HAP-1 (cell line): ENCODE measurements around the gene UBXN1.
"Not testable (repeated sequence)": the region's sequence is repeated elsewhere in the genome, so short reads cannot be mapped to it uniquely, and the experiment has no call there.

Experiments used
- DNase-seq, 2 experiments: peaks; one replicate each; pipeline ENCODE4 v3.0.0-alpha.2; 2016 to 2020; ENCODE audit warnings: low spot score in 2 of 2
- H3K27me3 ChIP-seq: fragments of 250-450 bp; sonication (Bioruptor Pico); 2 replicates; pipeline ENCODE4 v1.5.1; 2020; ENCODE audit warnings: low read depth, mild to moderate bottlenecking, moderate library complexity
- H3K36me3 ChIP-seq: fragments of 250-450 bp; sonication (Bioruptor Pico); replicated peaks from 2 replicates; pipeline ENCODE4 v1.5.1; 2020; ENCODE audit warnings: mild to moderate bottlenecking
- H3K4me1 ChIP-seq: fragments of 250-450 bp; sonication (Bioruptor Pico); 2 replicates; pipeline ENCODE4 v1.5.1; 2020; ENCODE audit warnings: mild to moderate bottlenecking
- H3K4me3 ChIP-seq: fragments of 250-450 bp; sonication (Bioruptor Pico); 2 replicates; pipeline ENCODE4 v1.5.1; 2020; ENCODE audit warnings: mild to moderate bottlenecking, moderate library complexity
- H3K9me3 ChIP-seq: fragments of 250-450 bp; sonication (Bioruptor Pico); 2 replicates; pipeline ENCODE4 v1.5.1; 2020; ENCODE audit warnings: mild to moderate bottlenecking, moderate library complexity
- in situ Hi-C: fragments of 300-500 bp; cut with MboI; formaldehyde crosslinking; loops from 3 replicates; pipeline ENCODE4 v1.14.3; 2020; ENCODE audit warnings: low sequenced_read_pairs, inconsistent platforms, mixed read lengths

UBXN1 gene

DNA sequence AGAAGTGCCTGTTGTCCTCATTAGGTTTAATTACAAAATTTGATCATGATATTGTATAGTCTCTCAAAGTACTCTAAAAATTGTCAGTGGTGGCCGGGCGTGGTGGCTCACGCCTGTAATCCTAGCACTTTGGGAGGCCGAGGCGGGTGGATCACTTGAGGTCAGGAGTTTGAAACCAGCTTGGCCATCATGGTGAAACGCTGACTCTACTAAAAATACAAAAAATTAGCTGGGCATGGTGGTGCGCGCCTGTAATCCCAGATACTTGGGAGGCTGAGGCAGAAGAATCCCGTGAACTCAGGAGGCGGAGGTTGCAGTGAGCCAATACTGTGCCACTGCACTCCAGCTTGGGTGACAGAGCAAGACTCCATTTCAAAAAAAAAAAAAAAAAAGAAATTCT, 3.5 kb downstream of the UBXN1 start:
- Histone ChIP-seq H3K36me3 (peaks cover 46% of the 10 kb centered on the region), H3K4me1 (peaks cover 23% of the 10 kb centered on the region)
- DNase-seq, H3K4me3 ChIP-seq, H3K9me3 ChIP-seq, in situ Hi-C loops, H3K27me3 ChIP-seq: not testable (repeated sequence)

DNA sequence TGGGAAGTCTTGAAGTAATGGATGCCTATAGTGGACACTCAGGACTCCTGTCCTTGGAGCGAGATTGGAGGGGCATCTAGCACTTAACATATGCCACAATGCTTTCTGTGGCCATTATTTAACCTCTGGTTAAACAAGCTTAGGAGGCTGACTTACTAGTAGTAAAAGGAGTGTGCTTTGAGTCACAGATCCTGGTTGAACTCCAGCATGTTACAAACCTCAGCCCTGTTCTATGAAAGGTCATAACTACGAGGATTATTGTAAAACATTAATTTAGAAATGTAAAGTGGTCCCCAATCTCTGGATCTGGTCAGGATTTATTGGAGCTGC, 5.7 kb downstream of the UBXN1 start:
- H3K27me3 ChIP-seq = no peaks in the 10 kb centered on the region
- peaks cover 26% of the 10 kb centered on the region for H3K4me1 ChIP-seq
- in situ Hi-C loops = no loop called here

GRCh38 chr11:62671608-62672389, 7.1 kb downstream of the UBXN1 start, which contains the start of the genes LBHD1 and UQCC3:
Gene LBHD1, minus strand, starts transcription at chr11:62672267. Its CDS starts 2,236 bp downstream, at chr11:62670031.
Gene UQCC3, plus strand, starts transcription at chr11:62671673. Its CDS starts 73 bp downstream, at chr11:62671746.
- Histone ChIP-seq H3K27me3 (no peaks in the 10 kb centered on the region), H3K4me1 (peaks cover 25% of the 10 kb centered on the region), H3K9me3 (no peaks in the 10 kb centered on the region), H3K36me3 (peaks cover 43% of the 10 kb centered on the region), H3K4me3 (peak within 1 kb of the TSS; percentile 76)
- in situ Hi-C loops = no loop called here
- peak; percentile 81 to 85 for DNase-seq

More for the DNA sequence above, 5.7 kb downstream of the UBXN1 start:
- H3K9me3 ChIP-seq = no peaks in the 10 kb centered on the region
- DNase-seq = no peak
- H3K36me3 ChIP-seq = peaks cover 45% of the 10 kb centered on the region
- H3K4me3 ChIP-seq = peak overlapping the region; percentile 76

DNA sequence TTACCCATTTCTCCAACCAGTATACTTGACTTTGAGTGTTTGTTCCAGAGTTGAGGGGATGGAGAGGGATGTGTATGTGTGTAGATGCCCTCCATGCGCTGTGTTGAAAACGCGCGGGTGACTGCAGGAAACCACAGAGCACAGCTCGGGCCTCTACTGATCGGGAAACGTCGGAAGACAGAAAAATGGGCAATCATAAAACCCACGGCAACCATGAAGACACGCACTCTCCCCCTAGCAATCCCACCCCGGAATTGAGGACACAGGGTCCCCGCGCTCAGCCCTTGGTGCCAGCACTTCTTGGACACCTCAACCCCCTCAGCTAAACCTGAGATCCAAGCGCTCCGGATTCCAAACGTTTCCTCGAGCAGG, 7.7 kb downstream of the UBXN1 start:
- H3K36me3 ChIP-seq = peaks cover 43% of the 10 kb centered on the region
- H3K27me3 ChIP-seq = no peaks in the 10 kb centered on the region
- in situ Hi-C loops = no loop called here
- peaks cover 31% of the 10 kb centered on the region for H3K4me1 ChIP-seq
- no peak for DNase-seq
- H3K9me3 ChIP-seq = no peaks in the 10 kb centered on the region
- peak overlapping the region; percentile 76 for H3K4me3 ChIP-seq

DNA sequence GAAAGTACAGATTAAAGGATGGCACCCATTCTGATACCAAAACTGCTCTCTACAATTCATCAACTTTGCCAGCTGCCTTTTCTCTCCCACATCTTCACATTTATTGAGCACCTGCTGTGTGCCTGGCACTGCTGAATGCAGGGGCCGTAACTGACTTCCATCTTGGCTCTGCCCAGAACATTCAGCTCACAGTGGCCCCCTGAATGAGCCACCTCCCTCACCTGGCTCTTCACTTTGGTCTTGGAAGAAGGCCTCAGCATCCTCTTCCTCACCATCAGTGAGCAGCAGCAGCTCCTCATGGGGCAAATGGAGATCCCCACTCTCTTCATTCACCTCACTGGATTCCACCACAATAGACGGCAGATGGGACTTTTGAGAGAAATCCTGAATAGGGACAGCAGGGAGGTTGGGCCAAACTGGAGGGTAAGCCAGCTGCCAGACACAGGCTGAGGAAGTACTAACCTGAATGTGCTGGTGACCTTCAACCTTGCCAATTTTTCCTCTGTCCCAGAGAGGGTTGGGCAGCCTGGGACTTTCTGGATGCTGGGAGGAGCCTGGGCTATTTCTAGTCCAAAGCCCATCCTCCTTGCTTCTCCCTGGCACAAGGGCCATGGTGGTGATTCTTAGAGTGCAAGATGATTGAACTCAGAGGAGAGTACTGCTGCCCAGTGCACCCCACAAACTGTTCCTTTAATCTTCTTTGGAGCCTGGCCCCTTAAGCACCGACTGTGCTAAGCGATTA, 9.3 kb downstream of the UBXN1 start:
- no peak overlapping the region for H3K4me3 ChIP-seq
- H3K4me1 ChIP-seq = peaks cover 31% of the 10 kb centered on the region
- H3K9me3 ChIP-seq = no peaks in the 10 kb centered on the region
- H3K36me3 ChIP-seq = peaks cover 44% of the 10 kb centered on the region
- peak in 1 of 2 experiments; percentile 56 for DNase-seq
- H3K27me3 ChIP-seq = no peaks in the 10 kb centered on the region
- in situ Hi-C loops = no loop called here

DNA sequence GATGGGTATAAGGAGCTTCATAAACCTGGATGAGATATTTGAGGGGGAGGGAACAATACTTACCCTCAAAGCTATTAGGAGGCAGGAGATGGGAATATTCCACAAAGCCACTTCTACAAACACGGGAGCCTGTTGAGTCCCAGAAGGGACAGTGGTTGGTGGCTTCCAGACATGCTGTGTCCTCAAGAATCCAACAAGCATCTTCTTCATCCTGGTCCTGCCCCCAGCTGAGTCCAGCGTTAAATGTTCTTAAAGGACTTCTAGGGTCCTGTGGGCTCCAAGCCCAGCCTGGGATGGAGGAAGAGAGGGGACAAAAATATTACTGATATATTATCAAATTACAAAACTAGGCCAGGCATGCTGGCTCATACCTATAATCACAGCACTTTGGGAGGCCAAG, 11.4 kb downstream of the UBXN1 start:
- DNase-seq = no peak
- Histone ChIP-seq H3K4me1 (peaks cover 23% of the 10 kb centered on the region), H3K4me3 (peak overlapping the region; percentile 93), H3K9me3 (no peaks in the 10 kb centered on the region), H3K27me3 (no peaks in the 10 kb centered on the region), H3K36me3 (peaks cover 37% of the 10 kb centered on the region)
- in situ Hi-C loops = no loop called here

DNA sequence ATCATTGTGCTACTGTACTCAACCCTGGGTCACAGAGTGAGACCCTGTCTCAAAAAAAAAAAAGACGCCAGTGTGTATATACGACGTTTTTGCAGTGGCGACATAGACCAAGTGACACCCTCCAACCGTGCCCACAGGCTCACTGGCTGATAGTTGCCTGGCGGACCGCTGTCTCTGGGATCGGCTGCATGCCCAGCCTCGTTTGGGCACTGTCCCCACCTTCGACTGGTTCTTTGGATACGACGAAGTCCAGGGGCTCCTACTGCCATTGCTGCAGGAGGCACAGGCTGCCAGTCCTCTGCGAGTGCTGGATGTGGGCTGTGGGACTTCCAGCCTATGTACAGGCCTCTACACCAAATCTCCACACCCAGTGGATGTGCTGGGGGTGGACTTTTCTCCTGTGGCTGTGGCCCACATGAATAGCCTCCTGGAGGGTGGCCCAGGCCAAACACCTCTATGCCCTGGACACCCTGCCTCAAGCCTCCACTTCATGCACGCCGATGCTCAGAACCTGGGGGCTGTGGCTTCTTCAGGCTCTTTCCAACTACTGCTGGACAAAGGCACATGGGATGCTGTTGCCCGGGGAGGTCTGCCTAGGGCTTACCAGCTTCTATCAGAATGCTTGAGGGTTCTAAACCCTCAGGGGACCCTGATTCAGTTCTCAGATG, 12.5 kb downstream of the UBXN1 start:
- peaks cover 23% of the 10 kb centered on the region for H3K4me1 ChIP-seq
- no peaks in the 10 kb centered on the region for H3K9me3 ChIP-seq
- peaks cover 45% of the 10 kb centered on the region for H3K36me3 ChIP-seq
- H3K27me3 ChIP-seq = no peaks in the 10 kb centered on the region
- peak overlapping the region; percentile 93 for H3K4me3 ChIP-seq
- in situ Hi-C loops = no loop called here
- peak in 1 of 2 experiments; percentile 47 for DNase-seq

- peaks cover 23% of the 10 kb centered on the region for H3K4me1 ChIP-seq
- in situ Hi-C loops = no loop called here
Measured at GRCh38 chr11:62665599-62666258, 13.1 kb downstream of the UBXN1 start.

GRCh38 chr11:62665075-62665598, 13.7 kb downstream of the UBXN1 start, which contains the start of the genes C11orf98 and CSKMT:
Gene C11orf98, minus strand, starts transcription at chr11:62665210. Its CDS starts 41 bp downstream, at chr11:62665169.
Gene CSKMT, plus strand, starts transcription at chr11:62665312. Its CDS starts 568 bp downstream, at chr11:62665880.
- H3K27me3 ChIP-seq = no peaks in the 10 kb centered on the region
- in situ Hi-C loops = no loop called here
- peaks cover 53% of the 10 kb centered on the region for H3K36me3 ChIP-seq
- peaks cover 20% of the 10 kb centered on the region for H3K4me1 ChIP-seq
- no peaks in the 10 kb centered on the region for H3K9me3 ChIP-seq
- DNase-seq = peak; percentile 89 to 96
- H3K4me3 ChIP-seq = peak within 1 kb of the TSS; percentile 93

More at GRCh38 chr11:62665599-62666258, 13.1 kb downstream of the UBXN1 start:
- H3K36me3 ChIP-seq = peaks cover 50% of the 10 kb centered on the region
- no peaks in the 10 kb centered on the region for H3K9me3 ChIP-seq
- peak in 1 of 2 experiments; percentile 63 for DNase-seq
- peak overlapping the region; percentile 93 for H3K4me3 ChIP-seq
- H3K27me3 ChIP-seq = no peaks in the 10 kb centered on the region

- in situ Hi-C loops = no loop called here
- Histone ChIP-seq H3K4me3 (peak overlapping the region; percentile 93), H3K36me3 (peaks cover 53% of the 10 kb centered on the region), H3K9me3 (no peaks in the 10 kb centered on the region), H3K27me3 (no peaks in the 10 kb centered on the region), H3K4me1 (peaks cover 15% of the 10 kb centered on the region)
- peak; percentile 60 to 76 for DNase-seq
Measured at GRCh38 chr11:62664405-62665074, 14.3 kb downstream of the UBXN1 start.

GRCh38 chr11:62656796-62657429, 22.0 kb downstream of the UBXN1 start:
- DNase-seq = no peak
- in situ Hi-C loops = no loop called here
- peaks cover 12% of the 10 kb centered on the region; the same call in 1 of the 2 replicates for H3K36me3 ChIP-seq
- H3K9me3 ChIP-seq = no peaks in the 10 kb centered on the region
- H3K4me1 ChIP-seq = peaks cover 4% of the 10 kb centered on the region
- H3K27me3 ChIP-seq = no peaks in the 10 kb centered on the region
- no peak overlapping the region for H3K4me3 ChIP-seq

- DNase-seq = no peak
- peaks cover 8% of the 10 kb centered on the region for H3K4me1 ChIP-seq
- H3K27me3 ChIP-seq = no peaks in the 10 kb centered on the region
- no peak overlapping the region for H3K4me3 ChIP-seq
- in situ Hi-C loops = no loop called here
- no peaks in the 10 kb centered on the region for H3K9me3 ChIP-seq
- H3K36me3 ChIP-seq = peaks cover 8% of the 10 kb centered on the region
Measured at GRCh38 chr11:62654297-62654696, 24.6 kb downstream of the UBXN1 start.
